GM12878 (cell line): Measurements from ENCODE around the gene RACGAP1. TPM values are rescaled to one million over a fixed set of nuclear protein-coding genes. Genes with fewer than 3 reads are reported as not detected.

ENCODE experiments used
- ATAC-seq: fragments of 200-7000 bp; cut with Tn5 transposase; 3 replicates; pipeline ENCODE4 v1.9.1; 2020; ENCODE audit warnings: mild to moderate bottlenecking, moderate library complexity
- BruUV-seq: library from RNA; stranded (reverse); fragments of 400-500 nt; replicated peaks from 2 replicates; lab custom pipeline; 2021; lab: Mats Ljungman, UMichigan
- CTCF ChIA-PET: fragments of 300-600 bp; sonication (Branson Sonifier 250); formaldehyde crosslinking; extraction: SDS; loops from one replicate; lab custom pipeline; 2021; ENCODE audit warnings: inconsistent platforms; lab: Yijun Ruan, JAX
- POLR2A ChIA-PET: fragments of 350-600 bp; formaldehyde crosslinking; extraction: SDS; loops from one replicate; lab custom pipeline; 2021; ENCODE audit warnings: inconsistent platforms; lab: Charles Lee
- RAD21 ChIA-PET: fragments of 300-600 bp; sonication (Branson Sonifier 250); formaldehyde crosslinking; loops from one replicate; lab custom pipeline; 2023; ENCODE audit warnings: antibody characterized with exemption; ENCODE audit not compliant: unreplicated experiment; lab: Charles Lee
- SMC1A ChIA-PET: fragments of 300-600 bp; sonication (Branson Sonifier 250); formaldehyde crosslinking; loops from one replicate; lab custom pipeline; 2023; ENCODE audit not compliant: unreplicated experiment, uncharacterized antibody; lab: Charles Lee
- DNase-seq: peaks from one replicate; pipeline ENCODE4 v3.0.0-alpha.2; 2011; ENCODE audit warnings: low read depth, low spot score
- FAIRE-seq: peaks from 3 replicates; lab custom pipeline; 2011; peaks lifted over from hg19 to GRCh38; lab: Jason Lieb, UNC
- H2AFZ ChIP-seq: 2 replicates; pipeline ENCODE4 v1.6.0; 2011; ENCODE audit warnings: low read depth, low read length, control low read depth; ENCODE audit not compliant: control insufficient read depth
- H3K27ac ChIP-seq: 2 replicates; pipeline ENCODE4 v1.5.1; 2011; ENCODE audit warnings: control low read depth; ENCODE audit not compliant: control insufficient read depth, insufficient read depth
- H3K27me3 ChIP-seq, 2 experiments: replicated peaks in 1 of 2; 2 replicates each; pipeline versions ENCODE4 v1.6.0 to v1.6.1; 2011; ENCODE audit warnings: low read length in 1 of 2; ENCODE audit not compliant: control insufficient read depth in 2 of 2, insufficient read depth in 2 of 2
- H3K36me3 ChIP-seq, 2 experiments: 2 replicates each; pipeline ENCODE4 v1.5.1; 2011; ENCODE audit warnings: low read length in 1 of 2; ENCODE audit not compliant: control insufficient read depth in 2 of 2, insufficient read depth in 2 of 2
- H3K4me1 ChIP-seq: 2 replicates; pipeline ENCODE4 v1.6.1; 2011; ENCODE audit warnings: mild to moderate bottlenecking, low read length, moderate library complexity, mixed read lengths; ENCODE audit not compliant: control insufficient read depth, insufficient read depth
- H3K4me2 ChIP-seq: 2 replicates; pipeline ENCODE4 v1.6.0; 2011; ENCODE audit warnings: control low read depth; ENCODE audit not compliant: control insufficient read depth, insufficient read depth
- H3K4me3 ChIP-seq: fragments of 200-600 bp; sonication (generic); 2 replicates; pipeline ENCODE4 v1.5.1; 2016
- H3K79me2 ChIP-seq: 2 replicates; pipeline ENCODE4 v1.6.0; 2011; ENCODE audit warnings: low read length; ENCODE audit not compliant: control insufficient read depth, insufficient read depth
- H3K9ac ChIP-seq: 2 replicates; pipeline ENCODE4 v1.8.0; 2011; ENCODE audit warnings: low read length, control low read depth, mixed read lengths; ENCODE audit not compliant: control insufficient read depth, insufficient read depth
- H3K9me3 ChIP-seq: replicated peaks from 3 replicates; pipeline ENCODE4 v1.5.1; 2011; ENCODE audit warnings: mild to moderate bottlenecking, low read length; ENCODE audit not compliant: control insufficient read depth, insufficient read depth
- H4K20me1 ChIP-seq: 2 replicates; pipeline ENCODE4 v1.6.0; 2011; ENCODE audit not compliant: control insufficient read depth, insufficient read depth
- CBFB ChIP-seq: IDR thresholded peaks from 2 replicates; pipeline ENCODE4 v1.6.1; 2016; ENCODE audit warnings: antibody characterized with exemption, low read depth
- CREB1 ChIP-seq: IDR thresholded peaks from 2 replicates; pipeline ENCODE4 v1.6.1; 2012; ENCODE audit warnings: low read depth, mild to moderate bottlenecking, inconsistent platforms
- EZH2 ChIP-seq: IDR thresholded peaks from 2 replicates; pipeline ENCODE4 v1.6.1; 2012; ENCODE audit warnings: low read depth, mild to moderate bottlenecking, control low read depth, inconsistent platforms, low read length, borderline replicate concordance; ENCODE audit not compliant: control insufficient read depth
- FOS ChIP-seq: IDR thresholded peaks from 3 replicates; pipeline ENCODE4 v1.6.1; 2011; ENCODE audit warnings: borderline replicate concordance; ENCODE audit not compliant: insufficient read length; ENCODE audit errors: extremely low read depth
- FOXK2 ChIP-seq: fragments of 450-650 bp; IDR thresholded peaks from 2 replicates; pipeline ENCODE4 v1.6.1; 2017; ENCODE audit warnings: mild to moderate bottlenecking, moderate library complexity
- LARP7 ChIP-seq: fragments of 450-650 bp; IDR thresholded peaks from 2 replicates; pipeline ENCODE4 v1.6.1; 2017; ENCODE audit warnings: mild to moderate bottlenecking
- MYB ChIP-seq: fragments of 150-350 bp; IDR thresholded peaks from 2 replicates; pipeline ENCODE4 v1.6.1; 2014; ENCODE audit warnings: mild to moderate bottlenecking, low read depth, low read length, borderline replicate concordance
- PML ChIP-seq: IDR thresholded peaks from 2 replicates; pipeline ENCODE4 v1.6.1; 2012; ENCODE audit warnings: low read length, inconsistent platforms
- SMAD1 ChIP-seq: fragments of 450-650 bp; IDR thresholded peaks from 2 replicates; pipeline ENCODE4 v1.6.1; 2018; ENCODE audit warnings: mild to moderate bottlenecking, low read depth; ENCODE audit not compliant: partially characterized antibody
- ZBTB40 ChIP-seq: fragments of 450-650 bp; IDR thresholded peaks from 2 replicates; pipeline ENCODE4 v1.6.1; 2016; ENCODE audit warnings: mild to moderate bottlenecking, moderate library complexity, borderline replicate concordance
- ZNF207 ChIP-seq: fragments of 450-650 bp; IDR thresholded peaks from 2 replicates; pipeline ENCODE4 v1.6.1; 2014; ENCODE audit warnings: antibody characterized with exemption, mild to moderate bottlenecking, borderline replicate concordance
- ZNF24 ChIP-seq: fragments of 450-650 bp; IDR thresholded peaks from 2 replicates; pipeline ENCODE4 v1.6.1; 2017; ENCODE audit warnings: antibody characterized with exemption, mild to moderate bottlenecking
- ZNF592 ChIP-seq: fragments of 450-650 bp; IDR thresholded peaks from 2 replicates; pipeline ENCODE4 v1.6.1; 2017; ENCODE audit warnings: mild to moderate bottlenecking, moderate library complexity
- WGBS: methylation state at CpG from one replicate; pipeline ENCODE4 v1.1.6; 2016; ENCODE audit warnings: low lambda C conversion rate; ENCODE audit not compliant: insufficient replicate concordance, insufficient coverage; ENCODE audit errors: missing lambda C conversion rate; 5-methylcytosine and 5-hydroxymethylcytosine counted together
- in situ Hi-C: fragments of 300-500 bp; cut with MboI; formaldehyde crosslinking; loops from 9 replicates; pipeline ENCODE4 v1.14.3; 2018; ENCODE audit warnings: mixed read lengths
- intact Hi-C: fragments of 100-400 bp; cut with micrococcal nuclease; formaldehyde crosslinking; loops from one replicate; pipeline ENCODE4 v1.14.2; 2022; ENCODE audit not compliant: unreplicated experiment
- polyA plus RNA-seq, 11 experiments: library from polyadenylated mRNA; depleted of rRNA in 4 of 11; unstranded in 6 of 11; stranded (reverse) in 5 of 11; fragments of >200 nt; fragmentation: Nextera tagmentation in 4 of 11; fragmentation: Illumina TruSeq in 1 of 11; extraction: Ambion mirVana in 4 of 11; extraction: Trizol in 1 of 11; gene quantifications; 1 replicate in 1 of 11; 2 replicates in 10 of 11; pipeline versions ENCODE4 v1.2.1 to v1.2.3, GENCODE V29; 2011 to 2016; ENCODE audit warnings: inconsistent platforms in 2 of 11, missing spikeins in 2 of 11, low read depth in 1 of 11
- total RNA-seq, 4 experiments: library from RNA; depleted of rRNA in 3 of 4; stranded (reverse); fragments of >200 nt in 3 of 4; fragmentation: Illumina TruSeq in 1 of 4; extraction: Trizol in 1 of 4; gene quantifications; 2 replicates each; pipeline versions ENCODE4 v1.2.1 to v1.2.3, GENCODE V29; 2013 to 2021
- TF ChIP-seq, protein P1 (sequence below): fragments of 450-650 bp; IDR thresholded peaks from 2 replicates; pipeline ENCODE4 v1.6.1; 2017; ENCODE audit warnings: mild to moderate bottlenecking

Gene RACGAP1
- total and polyA plus RNA-seq, 10 of the 15 experiments (the other 5 are each of a cell fraction or from before 2014, with no cell fraction given) = 32.4 to 87.9 (median 76.2) TPM

GRCh38 chr12:50073206-50073605, 47.9 kb upstream of the RACGAP1 start:
- intact Hi-C loops = loop anchor here (5.0 to 10.0 kb wide), 2 partner anchors 206 to 332 kb away; partner anchors contain the start of gene LARP4

More at GRCh38 chr12:50073206-50073605, 47.9 kb upstream of the RACGAP1 start:
- ChIA-PET POLR2A (interaction anchor here (0.5 kb wide), 2 partner anchors 24 to 459 kb away, joined by 3 read pairs; no protein-coding TSS in a partner anchor), SMC1A (interaction anchor here (2.1 kb wide), 1 partner anchor 103 kb away, joined by 8 read pairs; no protein-coding TSS in a partner anchor)
- H3K4me2 ChIP-seq = no peak overlapping the region
- no peak for TF ChIP-seq CREB1
- no peak for TF ChIP-seq EZH2
- TF ChIP-seq FOS = no peak
- TF ChIP-seq ZNF592 = no peak
- no peak for TF ChIP-seq ZBTB40
- TF ChIP-seq PML = no peak
- TF ChIP-seq SMAD1 = no peak
- TF ChIP-seq ZNF207 = no peak
- no peak for TF ChIP-seq ZNF24
- TF ChIP-seq LARP7 = no peak
- TF ChIP-seq FOXK2 = no peak
- TF ChIP-seq, protein P1, sequence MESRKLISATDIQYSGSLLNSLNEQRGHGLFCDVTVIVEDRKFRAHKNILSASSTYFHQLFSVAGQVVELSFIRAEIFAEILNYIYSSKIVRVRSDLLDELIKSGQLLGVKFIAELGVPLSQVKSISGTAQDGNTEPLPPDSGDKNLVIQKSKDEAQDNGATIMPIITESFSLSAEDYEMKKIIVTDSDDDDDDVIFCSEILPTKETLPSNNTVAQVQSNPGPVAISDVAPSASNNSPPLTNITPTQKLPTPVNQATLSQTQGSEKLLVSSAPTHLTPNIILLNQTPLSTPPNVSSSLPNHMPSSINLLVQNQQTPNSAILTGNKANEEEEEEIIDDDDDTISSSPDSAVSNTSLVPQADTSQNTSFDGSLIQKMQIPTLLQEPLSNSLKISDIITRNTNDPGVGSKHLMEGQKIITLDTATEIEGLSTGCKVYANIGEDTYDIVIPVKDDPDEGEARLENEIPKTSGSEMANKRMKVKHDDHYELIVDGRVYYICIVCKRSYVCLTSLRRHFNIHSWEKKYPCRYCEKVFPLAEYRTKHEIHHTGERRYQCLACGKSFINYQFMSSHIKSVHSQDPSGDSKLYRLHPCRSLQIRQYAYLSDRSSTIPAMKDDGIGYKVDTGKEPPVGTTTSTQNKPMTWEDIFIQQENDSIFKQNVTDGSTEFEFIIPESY = no peak
- no peak for TF ChIP-seq MYB
- TF ChIP-seq CBFB = no peak
- TF ChIP-seq, all 136 proteins: peak for 0
- Histone ChIP-seq H3K36me3 (no peaks in the 10 kb centered on the region), H3K27me3 (no peaks in the 10 kb centered on the region), H3K4me1 (no peaks in the 10 kb centered on the region; the same call in 1 of the 2 replicates), H3K4me3 (no peak overlapping the region), H3K27ac (no peak overlapping the region), H3K79me2 (no peaks in the 10 kb centered on the region), H3K9me3 (no peaks in the 10 kb centered on the region), H4K20me1 (no peaks in the 10 kb centered on the region), H2AFZ (no peak overlapping the region), H3K9ac (no peak overlapping the region)
- ChIA-PET RAD21 (interaction anchor here (1.2 to 1.6 kb wide), 3 partner anchors 37 to 113 kb away, joined by 3 to 4 read pairs (median 4); partner anchors contain the start of gene CERS5), CTCF (interaction anchor here (0.7 to 5.3 kb wide), 8 partner anchors 12 to 241 kb away, joined by 3 to 50 read pairs (median 6); partner anchors contain the start of gene SMARCD1)
- no TSS peak for BruUV-seq
- 40% methylated on average over 7 of the region's 7 CpGs for WGBS
- no peak for FAIRE-seq
- in situ Hi-C loops = no loop called here
- ATAC-seq = no peak
- DNase-seq = no peak
